K562 (cell line): ENCODE data around the gene NRG2. TPM values are rescaled to one million over a fixed set of nuclear protein-coding genes. Genes with fewer than 3 reads are reported as not detected.

Source experiments
- BCOR ChIP-seq: fragments of 450-650 bp; IDR thresholded peaks from 2 replicates; pipeline ENCODE4 v1.6.1; 2016
- NFRKB ChIP-seq: fragments of 450-650 bp; IDR thresholded peaks from 2 replicates; pipeline ENCODE4 v1.6.1; 2016; ENCODE audit warnings: low read depth
- PPARD ChIP-seq: fragments of 250-450 bp; sonication (Bioruptor Pico); IDR thresholded peaks from 2 replicates; pipeline ENCODE4 v1.8.0; 2022; ENCODE audit warnings: inconsistent platforms, mild to moderate bottlenecking, moderate library complexity
- polyA plus RNA-seq, 8 experiments: library from polyadenylated mRNA; depleted of rRNA in 4 of 8; stranded (reverse) in 5 of 8; unstranded in 3 of 8; fragments of >200 nt; fragmentation: Nextera tagmentation in 2 of 8; fragmentation: Illumina TruSeq in 1 of 8; extraction: Ambion mirVana in 2 of 8; extraction: Trizol in 1 of 8; gene quantifications; 2 replicates each; pipeline versions ENCODE4 v1.2.1 to v1.2.3, GENCODE V29; 2011 to 2014; ENCODE audit warnings: inconsistent platforms in 1 of 8, missing spikeins in 1 of 8
- total RNA-seq, 7 experiments: library from RNA; depleted of rRNA in 6 of 7; stranded (reverse); fragments of >200 nt in 6 of 7; fragmentation: Illumina TruSeq in 2 of 7; extraction: Trizol in 2 of 7; gene quantifications; 2 replicates each; pipeline versions ENCODE4 v1.2.1 to v1.2.3, GENCODE V29; 2011 to 2021; ENCODE audit warnings: low replicate concordance in 1 of 7
- TF ChIP-seq, protein P1 (sequence below), 2 experiments: fragments of 150-350 bp in 1 of 2; IDR thresholded peaks; 2 replicates each; pipeline ENCODE4 v1.6.1; 2012 to 2016; ENCODE audit warnings: low read depth in 2 of 2, low read length in 2 of 2, mild to moderate bottlenecking in 1 of 2, moderate library complexity in 1 of 2
- TF ChIP-seq, protein P2 (sequence below): fragments of 250-450 bp; sonication (Bioruptor Pico); IDR thresholded peaks from 2 replicates; pipeline ENCODE4 v1.5.0; 2020; ENCODE audit warnings: mild to moderate bottlenecking

NRG2 gene
- total and polyA plus RNA-seq, 9 of the 15 experiments (the other 6 are each of a cell fraction or from before 2014, with no cell fraction given), result not detected

DNA sequence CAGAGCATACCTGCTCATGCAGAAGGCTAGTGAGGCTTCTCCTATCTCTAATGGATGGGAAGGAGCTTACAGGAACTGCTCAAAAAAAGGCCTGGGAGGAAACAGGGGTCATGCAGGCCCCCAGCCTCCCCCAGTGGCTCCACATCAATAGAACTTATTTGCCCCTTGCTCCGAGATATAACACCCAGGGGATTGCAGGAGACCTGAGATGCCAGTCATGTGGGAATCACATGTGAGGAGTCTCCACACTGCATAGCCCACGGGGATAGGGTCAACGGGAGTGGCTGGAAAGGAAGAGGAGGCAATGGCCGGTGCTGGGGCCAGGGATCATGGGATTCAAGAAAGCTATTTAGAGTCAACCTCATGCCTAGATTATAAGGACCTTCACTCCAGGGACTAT lies 76.2 kb downstream of the NRG2 start (continued):
- TF ChIP-seq, protein P1, sequence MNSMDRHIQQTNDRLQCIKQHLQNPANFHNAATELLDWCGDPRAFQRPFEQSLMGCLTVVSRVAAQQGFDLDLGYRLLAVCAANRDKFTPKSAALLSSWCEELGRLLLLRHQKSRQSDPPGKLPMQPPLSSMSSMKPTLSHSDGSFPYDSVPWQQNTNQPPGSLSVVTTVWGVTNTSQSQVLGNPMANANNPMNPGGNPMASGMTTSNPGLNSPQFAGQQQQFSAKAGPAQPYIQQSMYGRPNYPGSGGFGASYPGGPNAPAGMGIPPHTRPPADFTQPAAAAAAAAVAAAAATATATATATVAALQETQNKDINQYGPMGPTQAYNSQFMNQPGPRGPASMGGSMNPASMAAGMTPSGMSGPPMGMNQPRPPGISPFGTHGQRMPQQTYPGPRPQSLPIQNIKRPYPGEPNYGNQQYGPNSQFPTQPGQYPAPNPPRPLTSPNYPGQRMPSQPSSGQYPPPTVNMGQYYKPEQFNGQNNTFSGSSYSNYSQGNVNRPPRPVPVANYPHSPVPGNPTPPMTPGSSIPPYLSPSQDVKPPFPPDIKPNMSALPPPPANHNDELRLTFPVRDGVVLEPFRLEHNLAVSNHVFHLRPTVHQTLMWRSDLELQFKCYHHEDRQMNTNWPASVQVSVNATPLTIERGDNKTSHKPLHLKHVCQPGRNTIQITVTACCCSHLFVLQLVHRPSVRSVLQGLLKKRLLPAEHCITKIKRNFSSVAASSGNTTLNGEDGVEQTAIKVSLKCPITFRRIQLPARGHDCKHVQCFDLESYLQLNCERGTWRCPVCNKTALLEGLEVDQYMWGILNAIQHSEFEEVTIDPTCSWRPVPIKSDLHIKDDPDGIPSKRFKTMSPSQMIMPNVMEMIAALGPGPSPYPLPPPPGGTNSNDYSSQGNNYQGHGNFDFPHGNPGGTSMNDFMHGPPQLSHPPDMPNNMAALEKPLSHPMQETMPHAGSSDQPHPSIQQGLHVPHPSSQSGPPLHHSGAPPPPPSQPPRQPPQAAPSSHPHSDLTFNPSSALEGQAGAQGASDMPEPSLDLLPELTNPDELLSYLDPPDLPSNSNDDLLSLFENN (IDR thresholded peaks at IDR 0.05; ENCODE audit: low read depth in 2 of 2, low read length in 2 of 2), result no peak
- no peak for TF ChIP-seq NFRKB
- no peak for TF ChIP-seq BCOR
- TF ChIP-seq PPARD (CRISPR knock-in tag), result no peak
- TF ChIP-seq, protein P2, sequence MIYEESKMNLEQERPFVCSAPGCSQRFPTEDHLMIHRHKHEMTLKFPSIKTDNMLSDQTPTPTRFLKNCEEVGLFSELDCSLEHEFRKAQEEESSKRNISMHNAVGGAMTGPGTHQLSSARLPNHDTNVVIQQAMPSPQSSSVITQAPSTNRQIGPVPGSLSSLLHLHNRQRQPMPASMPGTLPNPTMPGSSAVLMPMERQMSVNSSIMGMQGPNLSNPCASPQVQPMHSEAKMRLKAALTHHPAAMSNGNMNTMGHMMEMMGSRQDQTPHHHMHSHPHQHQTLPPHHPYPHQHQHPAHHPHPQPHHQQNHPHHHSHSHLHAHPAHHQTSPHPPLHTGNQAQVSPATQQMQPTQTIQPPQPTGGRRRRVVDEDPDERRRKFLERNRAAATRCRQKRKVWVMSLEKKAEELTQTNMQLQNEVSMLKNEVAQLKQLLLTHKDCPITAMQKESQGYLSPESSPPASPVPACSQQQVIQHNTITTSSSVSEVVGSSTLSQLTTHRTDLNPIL (CRISPR knock-in tag), result no peak
